WTC11 (cell line): Measurements from ENCODE around the gene COLQ.

Experiments
- AFF4 ChIP-seq: sonication (generic); formaldehyde crosslinking; IDR thresholded peaks from 2 replicates; pipeline ENCODE4 v1.8.1; 2023; ENCODE audit warnings: mild to moderate bottlenecking, missing genetic modification reagents, borderline replicate concordance
- CBFB ChIP-seq: sonication (generic); formaldehyde crosslinking; IDR thresholded peaks from 2 replicates; pipeline ENCODE4 v1.8.1; 2022; ENCODE audit warnings: mild to moderate bottlenecking, low read depth, missing genetic modification reagents
- ESRRA ChIP-seq: sonication (generic); formaldehyde crosslinking; IDR thresholded peaks from 2 replicates; pipeline ENCODE4 v1.8.1; 2022; ENCODE audit warnings: mild to moderate bottlenecking, missing genetic modification reagents, borderline replicate concordance
- ETV6 ChIP-seq: sonication (generic); formaldehyde crosslinking; IDR thresholded peaks from 2 replicates; pipeline ENCODE4 v1.8.1; 2022; ENCODE audit warnings: mild to moderate bottlenecking, missing genetic modification reagents
- TCF7 ChIP-seq: sonication (generic); formaldehyde crosslinking; IDR thresholded peaks from 2 replicates; pipeline ENCODE4 v1.8.0; 2022; ENCODE audit warnings: mild to moderate bottlenecking, low read depth, missing genetic modification reagents, moderate library complexity
- ZNF232 ChIP-seq: sonication (generic); formaldehyde crosslinking; IDR thresholded peaks from 2 replicates; pipeline ENCODE4 v1.8.0; 2022; ENCODE audit warnings: mild to moderate bottlenecking, missing genetic modification reagents
- TF ChIP-seq, protein P1 (sequence below): sonication (generic); formaldehyde crosslinking; IDR thresholded peaks from 2 replicates; pipeline ENCODE4 v1.8.1; 2022; ENCODE audit warnings: low read depth, mild to moderate bottlenecking, moderate library complexity, missing genetic modification reagents, borderline replicate concordance
- TF ChIP-seq, protein P2 (sequence below): fragments of 200-600 bp; IDR thresholded peaks from 2 replicates; pipeline ENCODE4 v1.8.0; 2022; ENCODE audit warnings: antibody characterized with exemption
- TF ChIP-seq, protein P3 (sequence below): sonication (generic); formaldehyde crosslinking; IDR thresholded peaks from 2 replicates; pipeline ENCODE4 v1.8.1; 2023; ENCODE audit warnings: mild to moderate bottlenecking, moderate library complexity, missing genetic modification reagents

GRCh38 chr3:15488002-15488401 lies 33.5 kb downstream of the COLQ start:
- TF ChIP-seq TCF7 (CRISPR knock-in tag), result no peak
- TF ChIP-seq CBFB (CRISPR knock-in tag), result no peak
- TF ChIP-seq, protein P1, sequence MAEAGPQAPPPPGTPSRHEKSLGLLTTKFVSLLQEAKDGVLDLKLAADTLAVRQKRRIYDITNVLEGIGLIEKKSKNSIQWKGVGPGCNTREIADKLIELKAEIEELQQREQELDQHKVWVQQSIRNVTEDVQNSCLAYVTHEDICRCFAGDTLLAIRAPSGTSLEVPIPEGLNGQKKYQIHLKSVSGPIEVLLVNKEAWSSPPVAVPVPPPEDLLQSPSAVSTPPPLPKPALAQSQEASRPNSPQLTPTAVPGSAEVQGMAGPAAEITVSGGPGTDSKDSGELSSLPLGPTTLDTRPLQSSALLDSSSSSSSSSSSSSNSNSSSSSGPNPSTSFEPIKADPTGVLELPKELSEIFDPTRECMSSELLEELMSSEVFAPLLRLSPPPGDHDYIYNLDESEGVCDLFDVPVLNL (CRISPR knock-in tag), result no peak
- no peak for TF ChIP-seq AFF4 (CRISPR knock-in tag)
- TF ChIP-seq, protein P2, sequence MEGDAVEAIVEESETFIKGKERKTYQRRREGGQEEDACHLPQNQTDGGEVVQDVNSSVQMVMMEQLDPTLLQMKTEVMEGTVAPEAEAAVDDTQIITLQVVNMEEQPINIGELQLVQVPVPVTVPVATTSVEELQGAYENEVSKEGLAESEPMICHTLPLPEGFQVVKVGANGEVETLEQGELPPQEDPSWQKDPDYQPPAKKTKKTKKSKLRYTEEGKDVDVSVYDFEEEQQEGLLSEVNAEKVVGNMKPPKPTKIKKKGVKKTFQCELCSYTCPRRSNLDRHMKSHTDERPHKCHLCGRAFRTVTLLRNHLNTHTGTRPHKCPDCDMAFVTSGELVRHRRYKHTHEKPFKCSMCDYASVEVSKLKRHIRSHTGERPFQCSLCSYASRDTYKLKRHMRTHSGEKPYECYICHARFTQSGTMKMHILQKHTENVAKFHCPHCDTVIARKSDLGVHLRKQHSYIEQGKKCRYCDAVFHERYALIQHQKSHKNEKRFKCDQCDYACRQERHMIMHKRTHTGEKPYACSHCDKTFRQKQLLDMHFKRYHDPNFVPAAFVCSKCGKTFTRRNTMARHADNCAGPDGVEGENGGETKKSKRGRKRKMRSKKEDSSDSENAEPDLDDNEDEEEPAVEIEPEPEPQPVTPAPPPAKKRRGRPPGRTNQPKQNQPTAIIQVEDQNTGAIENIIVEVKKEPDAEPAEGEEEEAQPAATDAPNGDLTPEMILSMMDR, result no peak
- TF ChIP-seq ETV6, result no peak
- TF ChIP-seq, protein P3, sequence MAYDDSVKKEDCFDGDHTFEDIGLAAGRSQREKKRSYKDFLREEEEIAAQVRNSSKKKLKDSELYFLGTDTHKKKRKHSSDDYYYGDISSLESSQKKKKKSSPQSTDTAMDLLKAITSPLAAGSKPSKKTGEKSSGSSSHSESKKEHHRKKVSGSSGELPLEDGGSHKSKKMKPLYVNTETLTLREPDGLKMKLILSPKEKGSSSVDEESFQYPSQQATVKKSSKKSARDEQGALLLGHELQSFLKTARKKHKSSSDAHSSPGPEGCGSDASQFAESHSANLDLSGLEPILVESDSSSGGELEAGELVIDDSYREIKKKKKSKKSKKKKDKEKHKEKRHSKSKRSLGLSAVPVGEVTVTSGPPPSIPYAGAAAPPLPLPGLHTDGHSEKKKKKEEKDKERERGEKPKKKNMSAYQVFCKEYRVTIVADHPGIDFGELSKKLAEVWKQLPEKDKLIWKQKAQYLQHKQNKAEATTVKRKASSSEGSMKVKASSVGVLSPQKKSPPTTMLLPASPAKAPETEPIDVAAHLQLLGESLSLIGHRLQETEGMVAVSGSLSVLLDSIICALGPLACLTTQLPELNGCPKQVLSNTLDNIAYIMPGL, result no peak
- TF ChIP-seq ESRRA, result no peak
- TF ChIP-seq ZNF232 (CRISPR knock-in tag), result no peak
